Measurements from ENCODE around the gene KCNQ1. TPM values are rescaled to one million over a fixed set of nuclear protein-coding genes. Genes with fewer than 3 reads are reported as not detected.

The KCNQ1 gene
- total and polyA plus RNA-seq, 7 donors = 1.1 to 25.2 (median 3.8) TPM

- DNase-seq = peak; percentile 46
- no peak for TF ChIP-seq POLR2A (IDR thresholded peaks at IDR 0.05)
- TF ChIP-seq POLR2AphosphoS5 (IDR thresholded peaks at IDR 0.05) = no peak
- no peak for TF ChIP-seq CTCF (IDR thresholded peaks at IDR 0.05)
- no peak for TF ChIP-seq EP300 (IDR thresholded peaks at IDR 0.05)
These were observed 351.8 kb downstream of the KCNQ1 start for GRCh38 chr11:2796508-2797113.

GRCh38 chr11:2797121-2797711 is 352.4 kb downstream of the KCNQ1 start:
- Histone ChIP-seq H3K4me3 (no peak overlapping the region), H3K4me1 (peaks cover 0 to 6% (median 2%) of the 10 kb centered on the region in 4 donors), H3K27me3 (no peaks in the 10 kb centered on the region), H3K9me3 (no peaks in the 10 kb centered on the region), H3K36me3 (no peaks in the 10 kb centered on the region), H3K27ac (no peak overlapping the region)
- peak; percentile 45 for DNase-seq
- TF ChIP-seq CTCF (IDR thresholded peaks at IDR 0.05) (no peak), POLR2AphosphoS5 (IDR thresholded peaks at IDR 0.05) (no peak), EP300 (IDR thresholded peaks at IDR 0.05) (no peak), POLR2A (IDR thresholded peaks at IDR 0.05) (no peak)
- WGBS, 2 donors = 89 to 90% methylated on average over 25 of the region's 25 CpGs
- intact Hi-C loops (cut with DNase I) = no loop called here

More at GRCh38 chr11:2796508-2797113, 351.8 kb downstream of the KCNQ1 start:
- no peaks in the 10 kb centered on the region for H3K27me3 ChIP-seq
- no peaks in the 10 kb centered on the region for H3K36me3 ChIP-seq
- no peak overlapping the region for H3K4me3 ChIP-seq
- H3K4me1 ChIP-seq = peaks cover 0 to 12% (median 8%) of the 10 kb centered on the region in 4 donors
- no peaks in the 10 kb centered on the region for H3K9me3 ChIP-seq
- intact Hi-C loops (cut with DNase I) = no loop called here
- H3K27ac ChIP-seq = no peak overlapping the region
- 90 to 91% methylated on average over 32 of the region's 32 CpGs for WGBS, 2 donors

- no peak overlapping the region for H3K4me3 ChIP-seq
- no peaks in the 10 kb centered on the region for H3K9me3 ChIP-seq
- no peak overlapping the region for H3K27ac ChIP-seq
- H3K27me3 ChIP-seq = no peaks in the 10 kb centered on the region
- peak; percentile 58 for DNase-seq
- H3K4me1 ChIP-seq = peaks cover 0 to 6% (median 2%) of the 10 kb centered on the region in 4 donors
- 93 to 96% methylated on average over 9 of the region's 9 CpGs for WGBS, 2 donors
- intact Hi-C loops (cut with DNase I) = no loop called here
- H3K36me3 ChIP-seq = no peaks in the 10 kb centered on the region
- TF ChIP-seq EP300 (IDR thresholded peaks at IDR 0.05) = no peak
- TF ChIP-seq POLR2A (IDR thresholded peaks at IDR 0.05) = no peak
- no peak for TF ChIP-seq CTCF (IDR thresholded peaks at IDR 0.05)
- no peak for TF ChIP-seq POLR2AphosphoS5 (IDR thresholded peaks at IDR 0.05)
These were observed 353.0 kb downstream of the KCNQ1 start for GRCh38 chr11:2797741-2798361.

- Histone ChIP-seq H3K36me3 (no peaks in the 10 kb centered on the region), H3K4me1 (peaks cover 0 to 6% (median 2%) of the 10 kb centered on the region in 4 donors), H3K9me3 (no peaks in the 10 kb centered on the region), H3K27ac (no peak overlapping the region), H3K4me3 (no peak overlapping the region), H3K27me3 (no peaks in the 10 kb centered on the region)
- intact Hi-C loops (cut with DNase I) = no loop called here
- 91 to 96% methylated on average over 17 of the region's 17 CpGs for WGBS, 2 donors
- TF ChIP-seq EP300 (IDR thresholded peaks at IDR 0.05) = no peak
- no peak for TF ChIP-seq CTCF (IDR thresholded peaks at IDR 0.05)
- TF ChIP-seq POLR2AphosphoS5 (IDR thresholded peaks at IDR 0.05) = no peak
- no peak for TF ChIP-seq POLR2A (IDR thresholded peaks at IDR 0.05)
- no peak for DNase-seq
These were observed 354.3 kb downstream of the KCNQ1 start for GRCh38 chr11:2798951-2799761.

Measured in sigmoid colon (tissue), 7 donors.